ENCODE data around the gene SLCO4A1.
"Not testable (repeated sequence)": the region's sequence is repeated elsewhere in the genome, so short reads cannot be mapped to it uniquely, and the experiment has no call there.

Gene SLCO4A1

DNA sequence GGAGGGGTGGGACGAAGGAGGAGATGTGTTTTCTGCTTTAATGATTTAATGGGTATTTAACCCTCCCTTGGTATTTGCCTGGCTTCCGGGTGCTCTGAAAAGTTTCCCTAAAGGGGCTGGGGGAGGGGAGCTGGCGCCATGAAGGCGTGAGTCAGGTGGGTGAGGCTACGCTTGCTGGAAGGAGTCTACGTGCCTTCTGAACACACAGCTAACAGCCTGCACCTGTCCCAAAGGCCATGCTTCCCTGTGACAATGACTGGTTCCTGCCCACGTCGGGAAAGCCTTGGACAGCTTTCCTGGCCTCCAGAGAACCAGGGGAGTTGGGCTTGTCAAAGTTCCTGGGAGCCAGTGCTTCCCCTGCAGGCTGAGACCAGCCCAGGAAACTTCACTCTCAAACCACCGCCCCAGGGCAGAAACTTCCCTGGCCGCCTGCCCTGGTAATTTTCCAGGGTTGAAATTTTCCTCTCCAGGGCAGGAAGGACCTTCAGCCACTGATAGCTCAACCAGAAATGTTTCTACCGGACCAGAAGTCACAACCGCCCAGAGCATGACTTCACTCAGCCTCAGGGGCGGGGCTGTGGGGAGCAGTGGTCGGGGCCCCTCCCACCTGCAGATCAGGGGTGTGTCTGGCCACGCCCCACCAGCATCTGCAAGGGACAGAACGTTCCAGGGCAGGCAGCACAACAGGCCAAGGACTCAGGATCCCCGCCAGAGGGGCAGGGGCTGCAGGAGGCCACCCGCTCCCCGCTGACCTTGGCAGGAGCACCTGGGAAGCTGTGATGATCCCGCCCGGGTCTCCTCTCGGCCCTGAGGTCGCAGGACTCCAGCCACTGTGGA is 18.6 kb upstream of the SLCO4A1 start:
- DNase-seq = peak; percentile 57

GRCh38 chr20:62624325-62624690 is 18.0 kb upstream of the SLCO4A1 start:
- no peak for DNase-seq

DNA sequence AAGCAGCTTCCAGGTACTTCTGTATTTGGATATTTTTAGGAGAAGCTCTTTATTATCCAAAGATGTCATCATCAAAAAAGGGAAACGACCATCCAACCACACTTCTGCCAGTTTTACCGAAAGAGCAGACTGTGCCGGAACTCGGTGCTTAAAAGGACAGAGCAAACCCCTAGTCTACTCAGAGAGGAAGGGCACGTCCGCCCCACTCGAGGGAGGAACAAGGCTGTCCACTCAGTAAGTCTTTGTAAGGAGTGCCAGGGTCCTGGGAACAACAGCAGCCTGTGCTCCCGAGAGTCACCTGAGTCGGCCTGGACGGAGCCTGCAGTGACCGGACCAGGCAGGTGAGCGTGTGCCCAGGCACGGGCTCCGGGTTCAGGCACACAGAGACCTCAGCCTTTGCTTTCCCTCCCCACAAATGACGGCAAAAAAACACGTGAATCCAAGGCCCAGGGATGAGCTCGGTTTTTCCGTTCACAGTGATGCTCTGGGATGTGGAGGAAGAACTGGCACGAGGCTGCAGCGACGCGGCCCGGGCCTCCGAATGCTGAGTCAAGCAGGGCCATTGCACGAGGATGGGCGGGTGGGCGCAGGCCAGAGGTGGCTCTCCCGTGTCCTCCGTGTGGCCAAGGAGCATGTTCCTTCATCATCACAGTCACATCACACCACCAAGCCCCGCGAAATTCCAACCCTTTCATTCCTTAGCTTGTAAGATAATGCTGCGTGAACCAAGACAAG is 17.4 kb upstream of the SLCO4A1 start:
- no peak for DNase-seq

GRCh38 chr20:62625516-62625915 is 16.8 kb upstream of the SLCO4A1 start:
- DNase-seq = no peak

- DNase-seq = no peak
These were observed 16.3 kb upstream of the SLCO4A1 start for GRCh38 chr20:62625921-62626547.

GRCh38 chr20:62627425-62627824 is 14.9 kb upstream of the SLCO4A1 start:
- DNase-seq = not testable (repeated sequence)

DNA sequence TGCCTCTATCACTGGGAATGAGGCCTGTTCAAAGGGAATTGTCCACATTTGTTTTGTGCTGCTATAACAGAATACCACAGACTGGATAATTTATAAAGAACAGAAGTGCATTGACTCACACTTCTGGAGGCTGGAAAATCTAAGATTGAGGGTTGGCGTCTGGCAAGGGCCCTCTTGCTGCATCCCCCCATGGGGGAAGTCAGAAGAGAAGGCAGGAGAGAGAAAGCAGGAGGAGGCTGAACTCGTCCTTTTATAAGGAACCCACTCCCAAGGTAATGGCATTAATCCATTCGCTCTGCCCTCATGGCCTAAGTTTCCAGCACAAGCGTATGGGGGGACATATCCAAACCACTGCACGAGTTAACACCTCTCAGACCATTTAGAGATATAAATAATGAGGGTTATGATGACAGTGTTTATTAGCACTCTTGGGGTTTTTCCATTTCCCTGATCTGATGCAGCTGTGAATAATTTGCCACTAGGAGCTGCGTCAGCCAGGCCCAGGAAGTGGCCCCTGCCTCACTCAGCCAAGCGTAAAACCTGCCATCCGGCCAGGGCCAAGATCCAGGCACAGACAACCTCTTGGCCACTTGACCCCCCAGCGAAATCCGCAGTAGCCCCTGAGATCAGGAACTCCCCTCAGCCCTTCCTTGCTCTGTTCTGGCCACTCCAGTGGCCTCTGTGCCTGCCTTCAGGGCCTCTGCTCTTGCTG is 14.2 kb upstream of the SLCO4A1 start:
- DNase-seq = no peak

DNA sequence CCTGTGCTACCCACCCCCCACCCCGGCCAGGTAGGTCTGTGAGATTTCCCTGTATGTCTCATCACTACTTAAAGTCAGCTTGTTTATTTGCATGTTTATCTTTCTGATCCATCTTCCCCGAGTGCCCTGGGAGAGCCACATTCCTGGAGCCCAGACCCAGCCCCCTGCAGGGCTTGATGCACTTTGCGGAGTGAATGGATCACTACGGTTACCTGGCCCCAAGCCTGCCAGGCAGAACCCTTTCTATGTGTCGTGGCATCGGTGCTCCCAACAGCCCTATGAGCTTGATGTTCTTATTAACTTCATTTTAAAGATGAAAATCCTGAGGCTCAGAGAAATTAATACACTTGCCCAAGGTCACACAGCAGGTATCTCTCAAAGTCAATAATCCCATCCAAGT is 13.6 kb upstream of the SLCO4A1 start:
- DNase-seq = no peak

DNA sequence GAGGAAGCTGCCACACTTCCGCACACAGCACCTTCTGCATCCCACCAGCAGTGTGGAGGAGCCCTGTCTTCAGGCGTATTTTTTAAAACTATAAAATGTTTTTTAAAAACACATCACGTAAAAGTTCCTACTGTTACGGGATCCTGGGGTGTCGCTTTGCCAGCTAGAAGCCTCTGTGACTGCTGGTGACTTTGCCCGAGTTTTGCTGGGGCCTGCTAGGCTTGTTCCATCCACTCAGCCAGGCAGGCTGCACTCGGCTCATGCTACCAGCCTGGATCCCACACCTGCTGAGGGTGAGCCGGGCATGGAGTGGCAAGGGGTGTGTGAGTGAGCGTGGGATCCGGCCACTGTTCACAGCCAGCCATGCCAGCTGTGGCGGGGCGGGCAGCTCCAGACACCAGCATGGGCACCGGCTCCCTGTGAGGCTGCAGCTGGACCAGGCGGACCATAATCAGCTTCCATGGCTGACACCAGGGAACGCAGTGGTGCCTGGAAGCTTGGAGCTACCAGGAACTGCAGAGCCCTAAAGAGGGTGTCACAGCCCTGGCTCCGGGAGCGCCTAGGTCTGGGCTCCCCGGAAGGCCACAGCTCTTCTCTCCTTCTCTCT is 12.3 kb upstream of the SLCO4A1 start:
- no peak for DNase-seq

DNA sequence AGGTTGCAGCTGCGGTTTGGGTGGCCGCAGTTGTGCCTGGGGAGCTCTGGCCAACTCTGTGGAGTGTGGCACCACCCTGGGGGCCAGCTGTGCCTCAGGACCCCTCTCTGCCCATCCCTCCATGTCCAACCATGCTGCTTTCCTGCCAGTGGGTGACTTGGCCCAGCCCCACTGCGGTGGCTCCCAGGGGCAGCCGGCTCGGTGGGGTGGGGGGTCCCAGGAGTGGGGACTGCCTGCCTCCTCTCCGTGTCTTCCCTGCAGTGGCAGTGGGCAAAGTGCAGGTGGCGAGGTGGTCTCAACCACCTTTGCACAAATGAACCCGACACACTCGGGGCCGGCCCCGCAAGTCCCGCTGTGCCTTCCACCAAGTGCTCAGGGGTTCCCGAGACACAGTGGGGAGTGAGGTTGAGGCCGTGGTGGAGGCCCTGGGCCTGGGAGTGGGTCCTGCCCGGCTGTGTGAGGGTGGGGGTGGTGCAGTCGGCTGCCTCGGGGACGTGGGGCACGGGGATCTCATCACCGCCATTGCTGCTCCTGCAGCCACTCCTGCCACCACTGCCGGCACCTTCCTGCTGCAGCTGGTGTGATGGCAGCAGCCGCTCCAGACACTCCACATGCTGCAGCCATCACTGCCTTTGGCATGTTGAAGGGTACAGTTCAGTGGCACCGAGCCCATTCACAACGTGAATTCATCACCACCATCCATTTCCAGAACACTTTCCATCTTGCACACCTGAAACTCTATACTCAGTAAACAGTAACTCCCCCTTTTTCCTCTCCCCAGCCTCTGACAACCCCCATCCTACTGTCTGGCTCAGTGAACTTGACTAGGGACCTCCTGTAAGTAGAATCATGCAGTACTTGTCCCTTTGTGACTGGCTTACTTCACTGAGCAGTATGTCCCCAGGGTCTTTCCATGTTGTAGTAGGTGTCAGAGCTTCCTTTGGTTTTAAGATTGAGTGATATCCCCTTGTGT is 10.7 kb upstream of the SLCO4A1 start:
- no peak for DNase-seq

DNA sequence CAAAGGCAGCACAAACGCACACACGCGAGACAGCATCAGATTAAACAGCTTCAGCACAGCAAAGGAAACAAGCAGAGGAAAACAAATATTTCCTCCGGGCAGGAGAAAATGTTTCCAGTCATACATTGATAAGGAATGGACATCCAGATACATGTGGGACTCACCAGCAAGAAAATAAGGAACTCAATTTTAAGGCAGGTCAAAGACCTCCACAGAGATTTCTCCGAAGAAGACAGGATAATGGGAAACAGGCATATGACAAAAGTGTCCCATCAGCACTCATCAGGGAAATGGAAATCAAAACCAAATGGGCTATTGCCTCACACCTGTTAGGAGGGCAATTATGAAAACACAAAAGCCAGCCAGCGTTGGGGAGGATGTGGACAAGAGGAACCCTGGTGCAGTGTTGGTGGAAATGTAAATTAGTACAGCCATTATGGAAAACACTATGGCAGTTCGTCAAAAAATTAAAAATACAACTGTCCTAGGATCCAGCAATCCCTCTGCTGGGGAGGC is 9.7 kb upstream of the SLCO4A1 start:
- no peak for DNase-seq

DNA sequence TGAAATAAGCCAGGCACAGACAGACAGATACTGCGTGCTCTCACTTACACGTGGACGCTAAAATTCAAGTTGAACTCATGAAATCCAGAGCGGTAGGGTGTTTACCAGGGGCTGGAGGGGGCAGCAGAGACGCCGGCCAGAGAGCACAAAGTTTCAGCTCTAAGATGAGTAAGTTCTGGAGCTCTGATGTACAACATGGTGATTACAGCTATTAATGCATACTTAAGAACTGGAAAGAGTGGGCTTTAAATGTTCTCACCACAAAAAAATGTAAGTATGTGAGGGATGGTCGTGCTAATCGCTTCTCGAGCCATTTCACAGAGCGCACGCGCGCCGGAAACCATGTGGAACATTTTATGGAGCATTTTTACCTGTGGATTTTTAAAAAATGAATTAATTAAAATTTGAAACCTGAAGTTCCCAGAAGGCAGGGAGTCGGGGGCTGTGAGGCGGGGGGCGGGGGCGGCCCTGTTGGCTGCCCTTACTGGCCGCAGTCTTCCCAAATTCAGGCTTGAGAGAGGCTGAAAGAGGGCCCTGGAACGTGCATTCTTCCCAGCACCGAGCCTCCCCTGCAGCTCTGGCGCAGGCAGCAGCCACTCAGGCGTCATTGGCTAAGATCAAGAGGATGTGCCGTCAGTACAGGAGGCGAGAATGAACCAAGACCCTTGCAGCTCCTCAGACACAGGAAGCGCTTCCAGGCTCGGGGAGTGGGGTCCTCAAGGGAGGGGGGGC is 8.5 kb upstream of the SLCO4A1 start:
- no peak for DNase-seq

GRCh38 chr20:62634330-62634967 is 7.9 kb upstream of the SLCO4A1 start:
- no peak for DNase-seq

GRCh38 chr20:62635232-62635631 is 7.1 kb upstream of the SLCO4A1 start:
- no peak for DNase-seq

DNA sequence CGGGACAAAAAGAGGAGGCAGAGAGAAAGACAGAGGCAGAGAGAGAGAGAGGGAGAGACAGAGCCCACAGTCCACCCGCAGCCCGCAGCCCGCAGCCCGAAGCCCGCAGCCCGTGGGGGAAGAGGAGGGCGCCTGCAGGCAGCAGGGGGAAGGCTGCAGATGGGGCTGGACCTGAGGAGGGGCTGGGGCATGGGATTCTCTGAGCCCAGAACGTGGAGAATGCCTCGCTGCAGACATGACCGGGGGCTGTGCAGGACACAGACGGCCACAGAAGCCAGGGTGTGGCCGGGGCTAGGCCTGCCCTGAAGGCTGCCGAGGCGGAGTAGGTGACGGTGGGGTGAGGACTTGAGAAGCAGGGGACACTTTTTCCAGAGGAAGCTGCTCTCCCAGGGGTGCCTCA is 6.5 kb upstream of the SLCO4A1 start:
- DNase-seq = no peak

DNA sequence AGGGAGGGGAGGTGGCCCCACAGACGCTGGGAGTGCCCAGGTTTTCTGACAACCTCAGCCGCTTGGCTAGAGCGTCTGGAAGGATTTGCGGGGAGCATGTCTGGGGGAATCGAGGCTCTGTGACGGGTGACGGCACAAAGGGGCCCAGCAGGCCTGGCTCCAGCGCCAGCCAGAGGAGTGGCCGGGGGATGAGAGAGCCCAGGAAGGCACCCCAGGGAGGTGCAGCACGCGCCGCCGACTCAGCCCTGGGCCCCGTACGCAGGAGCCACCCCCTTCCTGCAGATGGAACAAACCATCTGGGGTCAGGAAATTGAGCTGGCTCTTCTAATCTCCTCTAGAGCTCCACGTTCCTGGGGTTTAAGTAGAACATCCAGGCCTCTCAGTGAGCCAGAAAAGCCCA is 5.9 kb upstream of the SLCO4A1 start:
- no peak for DNase-seq

DNA sequence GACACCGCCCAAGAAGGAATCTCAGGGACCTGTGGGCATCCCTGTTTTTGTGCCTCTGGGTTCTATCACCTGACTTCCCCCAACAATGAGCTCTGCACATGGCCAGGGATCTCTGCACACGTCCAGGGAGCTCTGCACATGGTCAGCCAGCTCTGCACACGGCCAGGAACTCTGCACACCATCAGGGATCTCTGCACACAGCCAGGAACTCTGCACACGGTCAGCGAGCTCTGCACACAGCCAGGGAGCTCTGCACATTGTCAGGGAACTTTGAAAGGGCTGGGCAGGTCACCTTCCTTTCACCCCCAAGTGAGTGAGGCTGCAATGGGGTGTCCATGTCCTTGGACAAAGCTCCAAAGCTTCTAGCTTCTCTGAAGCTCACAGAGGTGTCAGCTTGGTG is 5.2 kb upstream of the SLCO4A1 start:
- DNase-seq = no peak

DNA sequence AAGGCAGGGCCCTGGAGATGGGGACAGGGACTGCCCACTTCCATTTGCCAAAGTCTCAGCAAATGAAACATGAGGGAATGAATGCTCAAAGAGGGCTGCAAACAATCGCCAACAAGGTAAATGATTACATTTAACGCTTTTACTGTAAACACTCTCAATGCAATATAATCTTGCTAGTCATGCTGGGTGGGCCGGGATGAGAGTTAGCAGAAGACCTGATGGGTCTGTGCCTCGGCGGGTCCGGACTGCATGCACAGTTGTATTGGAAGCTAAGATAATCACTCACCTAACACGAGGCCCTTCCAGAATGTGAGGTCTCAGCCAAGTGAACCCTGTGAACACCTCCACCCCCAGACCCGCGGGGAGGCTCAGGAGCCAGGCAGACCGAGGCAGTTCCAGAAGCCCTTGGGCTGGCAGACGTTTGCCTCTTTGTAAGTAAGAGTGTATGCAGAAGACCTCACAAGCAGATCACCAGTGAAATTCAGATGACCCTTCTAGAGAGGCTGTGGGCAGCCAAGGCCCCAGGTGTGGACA is 4.7 kb upstream of the SLCO4A1 start:
- DNase-seq = no peak

DNA sequence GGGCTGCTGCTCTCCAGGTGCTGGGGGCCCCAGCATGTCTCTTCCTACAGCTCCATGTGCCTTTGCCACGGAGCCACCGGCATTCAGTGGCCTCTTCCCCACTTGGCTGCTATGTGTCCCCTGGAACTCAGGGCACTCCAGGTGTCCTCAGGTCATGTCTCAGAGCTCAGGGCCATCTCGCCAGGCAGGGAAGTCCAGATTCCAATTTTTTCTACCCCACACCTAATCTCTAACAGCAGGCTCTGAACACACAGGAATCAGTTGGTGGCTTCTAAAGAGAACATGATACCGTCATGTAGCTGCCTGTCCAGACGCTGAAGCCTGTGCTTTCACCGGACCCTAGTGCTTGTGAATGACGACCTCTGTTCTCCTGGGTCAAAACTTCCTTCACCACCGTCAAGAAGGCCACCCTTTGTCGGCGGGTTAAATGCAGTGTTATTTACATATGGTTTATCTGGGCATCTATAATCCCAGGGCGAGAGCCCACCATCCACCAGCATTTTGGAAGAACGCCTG is 4.2 kb upstream of the SLCO4A1 start:
- DNase-seq = no peak
